Stomach (tissue), 9 donors: ENCODE results near the gene NTRK2. TPM values are rescaled to one million over a fixed set of nuclear protein-coding genes. Genes with fewer than 3 reads are reported as not detected.

ENCODE experiments used
- DNase-seq, 2 donors: peaks; one replicate each; pipeline versions ENCODE4 v3.0.0 to v3.0.0-alpha.2; 2013 to 2019
- H3K27ac ChIP-seq, 5 donors: fragments of 200-600 bp in 4 of 5; sonication (generic) in 4 of 5; one replicate each; pipeline ENCODE4 v1.5.1; 2013 to 2019; ENCODE audit warnings: mild to moderate bottlenecking in 1 of 5, moderate library complexity in 1 of 5
- H3K27me3 ChIP-seq, 3 donors: fragments of 200-600 bp; sonication (generic); one replicate each; pipeline ENCODE4 v1.5.1; 2017 to 2019; ENCODE audit warnings: mixed run types in 1 of 3
- H3K36me3 ChIP-seq, 4 donors: fragments of 200-600 bp; sonication (generic); 1 replicate in 3 of 4; 2 replicates in 1 of 4; pipeline ENCODE4 v1.5.1; 2016 to 2019
- H3K4me1 ChIP-seq, 4 donors: fragments of 200-600 bp; sonication (generic); one replicate each; pipeline ENCODE4 v1.5.1; 2016 to 2019
- H3K4me3 ChIP-seq, 4 donors: fragments of 200-600 bp; sonication (generic) in 3 of 4; one replicate each; pipeline ENCODE4 v1.5.1; 2016 to 2019; ENCODE audit warnings: mild to moderate bottlenecking in 1 of 4
- H3K9me3 ChIP-seq, 4 donors: fragments of 200-600 bp; sonication (generic); one replicate each; pipeline ENCODE4 v1.5.1; 2016 to 2019
- CTCF ChIP-seq, 7 experiments: fragments of 450-650 bp in 4 of 7; fragments of 200-600 bp in 3 of 7; sonication (generic) in 3 of 7; IDR thresholded peaks; one replicate each; pipeline ENCODE4 v1.5.1; 2016 to 2019; ENCODE audit warnings: antibody characterized with exemption in 7 of 7, control low read depth in 2 of 7, mild to moderate bottlenecking in 1 of 7
- EP300 ChIP-seq: sonication (generic); formaldehyde crosslinking; IDR thresholded peaks from one replicate; pipeline ENCODE4 v1.6.1; 2017; ENCODE audit warnings: antibody characterized with exemption
- POLR2A ChIP-seq, 4 donors: fragments of 450-650 bp; IDR thresholded peaks; one replicate each; pipeline ENCODE4 v1.6.1; 2016; ENCODE audit warnings: antibody characterized with exemption in 4 of 4, control low read depth in 2 of 4, mild to moderate bottlenecking in 1 of 4, moderate library complexity in 1 of 4
- POLR2AphosphoS5 ChIP-seq, 3 donors: sonication (generic); formaldehyde crosslinking; IDR thresholded peaks; one replicate each; pipeline ENCODE4 v1.6.1; 2016; ENCODE audit warnings: antibody characterized with exemption in 3 of 3
- WGBS, 5 donors: extraction: QIAGEN DNeasy Blood & Tissue Kit in 3 of 5; methylation state at CpG; one replicate each; pipeline versions ENCODE4 v1.1.5 to v1.1.7; 2013 to 2018; 5-methylcytosine and 5-hydroxymethylcytosine counted together
- intact Hi-C: fragments of 100-400 bp; cut with DNase I; formaldehyde crosslinking; loops from one replicate; pipeline ENCODE4 v1.15.1; 2023; ENCODE audit warnings: low total_unique reads
- polyA plus RNA-seq, 3 donors: library from polyadenylated mRNA; stranded (reverse); fragments of 200-250 nt; gene quantifications; one replicate each; pipeline ENCODE4 v1.2.3, GENCODE V29; 2013
- total RNA-seq, 5 donors: library from RNA; depleted of rRNA; stranded (reverse); fragments of >200 nt; gene quantifications; one replicate each; pipeline versions ENCODE4 v1.1.0 to v1.2.3, GENCODE V29; 2014 to 2016
- donor health status: healthy with polysubstance abuse.
- donor health status: Bipolar disorder and iron deficiency.
- donor health status: healthy.

The NTRK2 gene
- total and polyA plus RNA-seq, 8 donors = 0.06 to 8.8 (median 2.6) TPM

DNA sequence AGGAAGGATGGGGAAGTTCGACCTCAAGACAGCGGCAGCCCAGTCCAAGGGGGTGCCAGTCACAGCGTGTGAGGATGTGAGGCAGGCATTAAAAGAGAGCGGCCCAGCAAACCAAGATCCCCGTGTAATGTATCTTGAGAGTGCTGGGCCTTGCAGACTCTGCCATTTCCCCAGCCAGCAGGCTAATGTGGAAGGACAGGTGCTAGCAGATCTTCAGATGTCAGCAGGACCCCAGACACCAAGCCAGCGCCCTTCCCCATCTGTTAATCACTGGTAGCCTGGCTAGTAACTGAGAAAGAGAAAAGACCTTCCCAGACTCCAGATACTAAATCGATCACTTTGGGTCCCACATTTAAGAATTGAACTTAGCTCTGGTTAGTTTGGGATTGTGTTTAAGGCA is 62.2 kb downstream of the NTRK2 start:
- no peak overlapping the region for H3K27ac ChIP-seq
- DNase-seq = no peak
- no peaks in the 10 kb centered on the region for H3K36me3 ChIP-seq
- H3K27me3 ChIP-seq = no peaks in the 10 kb centered on the region
- intact Hi-C loops = no loop called here
- no peak overlapping the region for H3K4me3 ChIP-seq
- TF ChIP-seq POLR2A (IDR thresholded peaks at IDR 0.05) (no peak), EP300 (no peak), CTCF (IDR thresholded peaks at IDR 0.05) (no peak), POLR2AphosphoS5 (IDR thresholded peaks at IDR 0.05) (no peak)
- WGBS, 5 donors = 73 to 91% (median 89%) methylated on average over 7 of the region's 7 CpGs
- H3K4me1 ChIP-seq = no peaks in the 10 kb centered on the region
- H3K9me3 ChIP-seq = no peaks in the 10 kb centered on the region

- Histone ChIP-seq H3K36me3 (no peaks in the 10 kb centered on the region), H3K4me1 (no peaks in the 10 kb centered on the region), H3K27ac (no peak overlapping the region), H3K27me3 (peaks cover 0 to 3% (median 0%) of the 10 kb centered on the region in 3 donors), H3K9me3 (no peaks in the 10 kb centered on the region), H3K4me3 (no peak overlapping the region)
- intact Hi-C loops = no loop called here
- TF ChIP-seq CTCF (IDR thresholded peaks at IDR 0.05) = no peak
- no peak for TF ChIP-seq POLR2AphosphoS5 (IDR thresholded peaks at IDR 0.05)
- TF ChIP-seq POLR2A (IDR thresholded peaks at IDR 0.05) = no peak
- TF ChIP-seq EP300 = no peak
- WGBS, 5 donors = 80 to 85% (median 83%) methylated on average over 10 of the region's 10 CpGs
- no peak for DNase-seq
These were observed 66.6 kb downstream of the NTRK2 start for GRCh38 chr9:84736081-84736480.

DNA sequence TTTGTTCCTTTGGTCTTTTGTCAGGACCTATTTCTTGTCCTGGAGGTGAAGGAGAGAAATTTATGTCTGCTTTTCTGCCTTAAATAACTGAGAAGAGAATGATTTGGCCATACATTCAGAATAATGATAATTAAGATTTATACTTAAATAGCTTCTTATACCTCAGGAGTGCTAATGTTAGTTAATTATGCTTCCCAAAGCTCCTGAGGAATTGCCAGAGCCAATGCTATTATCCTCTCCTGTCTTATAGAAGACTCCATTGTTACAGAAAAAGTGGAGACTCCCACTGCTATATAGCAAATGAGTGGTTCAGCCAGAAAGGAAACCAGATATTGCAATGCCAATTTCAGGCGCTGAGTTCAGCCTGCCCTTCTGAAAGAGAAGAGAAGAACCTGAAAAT is 67.0 kb downstream of the NTRK2 start:
- Histone ChIP-seq H3K36me3 (no peaks in the 10 kb centered on the region), H3K4me1 (no peaks in the 10 kb centered on the region), H3K4me3 (no peak overlapping the region), H3K27ac (no peak overlapping the region), H3K27me3 (peaks cover 0 to 3% (median 0%) of the 10 kb centered on the region in 3 donors), H3K9me3 (no peaks in the 10 kb centered on the region)
- TF ChIP-seq EP300 (no peak), CTCF (IDR thresholded peaks at IDR 0.05) (no peak), POLR2A (IDR thresholded peaks at IDR 0.05) (no peak), POLR2AphosphoS5 (IDR thresholded peaks at IDR 0.05) (no peak)
- WGBS, 5 donors = 58 to 83% (median 77%) methylated on average over 1 of the region's 1 CpG
- no peak for DNase-seq
- intact Hi-C loops = no loop called here

- DNase-seq = no peak
- H3K9me3 ChIP-seq = no peaks in the 10 kb centered on the region
- no peak for TF ChIP-seq EP300
- no peak for TF ChIP-seq POLR2A (IDR thresholded peaks at IDR 0.05)
- no peak for TF ChIP-seq POLR2AphosphoS5 (IDR thresholded peaks at IDR 0.05)
- TF ChIP-seq CTCF (IDR thresholded peaks at IDR 0.05) = no peak
- H3K4me1 ChIP-seq = no peaks in the 10 kb centered on the region
- intact Hi-C loops = no loop called here
- peaks cover 0 to 3% (median 0%) of the 10 kb centered on the region in 3 donors for H3K27me3 ChIP-seq
- WGBS, 5 donors = 13 to 41% (median 28%) methylated on average over 1 of the region's 1 CpG
- H3K27ac ChIP-seq = no peak overlapping the region
- H3K36me3 ChIP-seq = no peaks in the 10 kb centered on the region
- H3K4me3 ChIP-seq = no peak overlapping the region
These were observed 68.8 kb downstream of the NTRK2 start for GRCh38 chr9:84738353-84738752.
